Right lobe of liver (tissue), 4 donors: ENCODE data around the gene TYROBP.

ENCODE experiments used
- CTCF ChIP-seq, 4 donors: fragments of 200-600 bp in 3 of 4; fragments of 450-650 bp in 1 of 4; IDR thresholded peaks; one replicate each; pipeline versions ENCODE4 v1.5.1 to v1.8.0; 2016 to 2022; ENCODE audit warnings: antibody characterized with exemption in 4 of 4, mild to moderate bottlenecking in 2 of 4
- POLR2A ChIP-seq: fragments of 450-650 bp; IDR thresholded peaks from one replicate; pipeline ENCODE4 v1.6.1; 2017; ENCODE audit warnings: antibody characterized with exemption, mild to moderate bottlenecking
- donor health status: DM: no; HTN: no; CAD: no.
- donor health status: DM: no; HTN: no; CAD: no.
- donor health status: DM: no; HTN: yes; CAD: no.

- TF ChIP-seq POLR2A (no peak), CTCF (IDR thresholded peaks at IDR 0.05) (no peak)
These were observed 24.3 kb upstream of the TYROBP start for GRCh38 chr19:35932291-35932936.
